Measurements from ENCODE around the gene TEP1.

The TEP1 gene

DNA sequence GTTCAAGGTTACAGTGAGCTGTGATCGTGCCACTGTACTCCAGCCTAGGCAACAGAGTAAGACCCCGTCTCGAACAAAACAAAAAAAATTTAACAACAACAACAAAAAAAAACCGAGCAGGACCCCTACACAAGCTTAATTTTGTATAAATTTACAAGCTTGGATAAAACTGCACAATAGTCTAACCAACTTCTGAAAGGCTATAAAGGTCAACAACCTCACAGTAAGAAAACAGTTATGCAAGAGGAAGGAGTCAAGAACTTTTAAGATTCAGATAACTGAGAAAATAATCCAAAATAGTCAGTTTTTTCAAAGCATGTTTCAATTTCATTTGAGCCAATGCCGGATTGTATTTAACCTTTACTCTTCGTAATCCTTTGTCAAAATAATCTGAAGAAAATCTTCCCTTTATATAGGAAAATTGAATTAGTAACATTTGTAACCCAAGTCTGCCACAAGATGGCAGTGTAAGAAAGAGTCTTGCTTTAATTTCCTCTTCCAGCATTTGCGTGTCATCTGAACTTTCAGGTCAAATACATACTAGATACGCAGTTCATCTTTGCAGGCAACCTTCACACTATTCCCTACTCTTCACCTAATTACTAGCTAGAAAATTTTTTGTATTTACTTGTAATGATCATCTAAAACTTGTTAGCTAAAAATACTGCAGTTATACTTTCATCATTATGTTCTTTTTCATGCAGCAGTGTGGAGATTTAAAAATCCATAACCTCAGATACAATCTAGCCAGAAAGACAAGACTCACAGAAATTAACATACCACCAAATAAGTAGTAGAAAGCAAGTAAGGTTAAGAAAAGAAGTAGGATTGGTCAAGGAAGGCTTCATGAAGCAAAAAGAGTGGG lies 86.1 kb downstream of the TEP1 start:
- TF ChIP-seq ZFX (IDR thresholded peaks at IDR 0.05) (no peak), CTCF (conservative IDR thresholded peaks at IDR 0.05) (peak; percentile 82)
- H3K27ac ChIP-seq: no peak overlapping the region

- TF ChIP-seq ZFX (IDR thresholded peaks at IDR 0.05): no peak
- no peak for TF ChIP-seq CTCF (conservative IDR thresholded peaks at IDR 0.05)
- no peak overlapping the region for H3K27ac ChIP-seq
These were observed 95.6 kb downstream of the TEP1 start for GRCh38 chr14:20317720-20318119.

All from C4-2B (cell line).